CD4-positive, alpha-beta T cell treated with Interleukin-1 beta for 1 hour (primary cell): Measurements from ENCODE around the gene NELFA.

ENCODE experiments used
- DNase-seq, 2 donors: peaks; one replicate each; pipeline ENCODE4 v3.0.0-alpha.2; 2020 to 2022

NELFA gene

GRCh38 chr4:2008921-2009650, at the start of gene NELFA:
Gene NELFA (minus strand): TSS chr4:2008974. CDS start chr4:2008959, 15 bp downstream.
- DNase-seq: peak; percentile 95

GRCh38 chr4:2057382-2058065, 48.8 kb upstream of the NELFA start:
- no peak for DNase-seq

DNA sequence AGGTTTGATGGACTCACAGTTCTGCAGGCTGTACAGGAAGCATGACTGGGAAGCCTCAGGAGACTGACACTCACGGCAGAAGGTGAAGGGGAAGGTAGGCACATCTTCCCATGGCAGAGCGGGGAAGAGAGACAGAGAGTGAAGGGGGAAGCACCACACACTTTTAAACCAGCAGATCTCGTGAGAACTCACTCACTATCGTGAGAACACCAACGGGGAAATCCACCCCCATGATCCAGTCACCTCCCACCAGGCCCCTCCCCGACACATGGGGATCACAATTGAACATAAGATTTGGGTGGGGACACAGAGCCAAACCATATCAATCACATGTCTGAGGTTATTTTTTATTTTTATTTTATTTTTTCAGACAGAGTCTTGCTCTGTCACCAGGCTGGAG, 45.4 kb upstream of the NELFA start:
- no peak for DNase-seq

GRCh38 chr4:2051086-2051485, 42.3 kb upstream of the NELFA start:
- DNase-seq: no peak

DNA sequence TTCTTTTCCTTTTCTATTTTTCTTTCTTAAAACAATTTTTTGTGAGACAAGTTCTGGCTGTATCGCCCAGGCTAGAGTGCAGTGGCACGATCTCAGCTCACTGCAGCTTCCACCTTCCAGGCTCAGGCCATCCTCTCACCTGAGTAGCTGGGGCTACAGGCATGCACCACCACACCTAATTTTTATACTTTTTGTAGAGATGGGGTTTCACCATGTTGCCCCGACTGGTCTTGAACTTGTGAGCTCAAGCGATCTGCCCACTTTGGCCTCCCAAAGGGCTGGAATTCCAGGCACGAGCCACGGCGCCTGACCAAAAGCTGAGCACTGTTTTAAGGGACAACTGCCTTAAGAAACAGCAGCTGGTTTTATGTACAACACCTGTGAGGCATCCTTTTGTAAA, 41.0 kb upstream of the NELFA start:
- no peak for DNase-seq

- no peak for DNase-seq
Measured at GRCh38 chr4:2049381-2049780, 40.6 kb upstream of the NELFA start.

GRCh38 chr4:2048831-2049230, 40.1 kb upstream of the NELFA start:
- no peak for DNase-seq

DNA sequence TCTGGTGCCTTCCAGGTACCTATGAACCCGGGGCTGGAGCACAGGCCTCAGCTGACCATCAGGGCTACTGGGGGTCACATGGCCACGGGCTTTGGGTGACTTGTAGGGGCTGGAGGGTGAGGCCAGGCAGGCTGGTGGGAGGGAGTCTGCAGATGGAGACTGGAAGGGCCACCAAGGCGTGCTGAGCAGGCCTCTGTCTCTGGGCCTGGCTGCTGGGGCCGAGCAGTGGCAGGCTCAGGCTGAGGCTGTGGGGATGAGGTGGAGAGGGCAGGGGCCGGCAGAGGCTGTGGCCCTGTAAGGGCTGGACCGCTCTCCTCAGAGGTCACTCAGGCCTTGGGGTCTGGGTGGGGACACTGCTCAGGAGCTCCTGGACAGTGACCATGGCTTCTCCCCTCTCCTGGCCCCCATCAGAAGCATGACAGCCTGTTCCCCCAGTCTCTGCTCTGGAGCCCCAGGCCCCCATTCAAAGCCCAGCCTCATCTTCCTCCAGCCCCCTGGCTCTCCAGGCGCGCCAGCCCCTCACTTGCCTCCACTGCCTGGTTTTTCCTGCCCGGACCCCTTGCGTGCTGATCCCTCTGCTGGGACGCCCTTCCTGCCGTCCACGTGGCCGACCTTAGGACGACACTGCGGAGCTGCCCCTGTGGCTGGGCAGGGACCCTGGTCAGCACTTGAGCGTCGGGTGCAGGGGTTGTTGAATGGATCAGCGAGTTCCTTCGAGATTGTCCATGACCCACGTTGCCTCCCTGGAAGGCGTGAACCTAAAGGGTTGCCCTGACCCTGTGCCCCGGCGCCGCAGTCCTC, 39.2 kb upstream of the NELFA start:
- DNase-seq: no peak

- no peak for DNase-seq
Measured at GRCh38 chr4:2047031-2047660, 38.4 kb upstream of the NELFA start.

DNA sequence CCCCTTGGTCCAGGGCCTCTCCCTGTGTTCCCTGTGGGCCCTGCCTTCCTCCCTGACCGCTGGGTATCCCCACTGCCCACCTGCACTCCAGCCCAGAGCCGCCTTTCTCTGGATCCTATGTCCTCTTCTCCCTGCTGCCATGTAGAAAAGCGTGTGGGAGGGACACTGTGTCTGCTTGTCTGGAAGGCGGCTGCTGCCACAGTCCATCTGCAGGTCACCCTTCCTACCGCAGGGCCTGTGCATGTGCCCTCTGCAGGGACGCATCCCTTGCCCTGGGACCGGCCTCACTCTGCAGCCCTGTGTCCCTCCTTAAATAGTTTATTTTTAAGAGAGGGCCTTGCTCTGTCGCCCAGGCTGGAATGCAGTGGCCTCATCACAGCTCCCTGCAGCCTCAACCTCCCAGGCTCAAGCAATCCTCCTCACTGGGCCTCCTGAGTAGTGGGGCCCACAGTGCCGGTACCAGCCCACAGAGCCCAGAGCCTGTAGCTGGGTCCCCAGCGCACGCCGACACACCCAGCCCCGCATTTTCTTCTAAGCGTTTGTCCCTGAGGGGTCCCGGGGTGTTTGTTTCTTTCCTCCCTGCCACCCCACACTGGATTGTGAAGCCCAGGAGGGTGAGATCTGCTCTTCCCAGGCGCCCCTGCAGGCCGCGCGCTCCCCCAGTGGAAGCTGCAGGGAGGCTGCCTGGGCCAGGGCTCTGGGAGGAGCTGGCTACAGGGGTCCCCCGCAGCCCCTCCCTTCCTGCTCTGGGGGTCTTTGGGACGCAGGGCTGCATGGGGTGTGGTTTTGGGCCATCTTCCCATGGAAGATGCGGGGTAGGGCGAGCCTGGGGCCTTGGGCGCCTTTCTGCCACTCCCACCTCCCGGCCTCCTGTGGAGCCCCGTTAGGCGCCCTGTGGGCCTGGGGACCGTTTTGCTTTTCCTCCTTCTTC, 37.5 kb upstream of the NELFA start:
- DNase-seq: no peak

GRCh38 chr4:2045518-2045951, 36.8 kb upstream of the NELFA start:
- no peak for DNase-seq

DNA sequence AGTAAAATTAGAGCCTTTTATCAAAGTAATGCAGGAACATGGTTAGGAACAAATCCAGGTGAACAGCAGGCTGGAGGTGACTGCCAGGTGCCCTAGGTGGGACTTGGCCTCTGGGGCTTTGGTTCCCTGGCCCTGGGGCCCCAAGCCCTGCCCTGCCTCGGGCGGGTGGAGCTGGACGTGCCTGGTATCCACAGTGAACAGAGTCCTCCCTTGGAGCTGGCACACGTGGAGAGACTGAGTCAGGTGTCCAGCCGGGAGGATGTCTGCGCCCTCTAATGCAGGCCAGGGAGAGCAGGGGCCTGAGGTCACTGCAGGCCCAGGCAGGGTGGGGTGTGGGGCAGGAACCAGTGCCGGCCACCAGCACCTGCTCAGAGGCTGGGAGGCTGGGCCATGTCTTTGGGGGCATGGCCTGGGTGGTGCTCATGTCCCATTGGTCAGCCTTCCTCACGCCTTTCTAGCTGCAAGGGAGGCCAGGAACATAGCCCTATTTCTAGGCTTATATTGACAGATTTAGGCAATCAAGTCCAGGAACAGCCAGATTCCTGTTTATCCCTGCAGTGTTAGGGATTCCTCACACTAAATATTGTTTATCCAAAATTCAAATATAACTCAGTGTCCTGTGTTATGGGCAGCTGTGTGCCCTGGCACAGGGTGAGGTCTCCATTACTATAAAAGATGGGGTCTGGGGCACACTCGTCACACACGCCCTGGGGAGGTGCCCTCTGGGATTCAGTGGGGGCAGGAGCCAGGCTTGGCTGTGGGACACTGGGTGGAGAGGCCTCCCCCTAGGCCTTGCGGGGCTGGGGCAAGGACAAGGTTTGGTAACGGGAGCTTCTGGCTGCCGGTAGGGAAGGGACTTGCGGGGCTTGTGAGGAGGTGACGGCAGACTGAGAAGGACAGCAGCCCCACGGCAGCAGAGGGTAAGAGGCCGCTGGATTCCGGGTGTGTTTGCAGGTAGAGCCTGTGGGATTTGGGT, 36.1 kb upstream of the NELFA start:
- no peak for DNase-seq

DNA sequence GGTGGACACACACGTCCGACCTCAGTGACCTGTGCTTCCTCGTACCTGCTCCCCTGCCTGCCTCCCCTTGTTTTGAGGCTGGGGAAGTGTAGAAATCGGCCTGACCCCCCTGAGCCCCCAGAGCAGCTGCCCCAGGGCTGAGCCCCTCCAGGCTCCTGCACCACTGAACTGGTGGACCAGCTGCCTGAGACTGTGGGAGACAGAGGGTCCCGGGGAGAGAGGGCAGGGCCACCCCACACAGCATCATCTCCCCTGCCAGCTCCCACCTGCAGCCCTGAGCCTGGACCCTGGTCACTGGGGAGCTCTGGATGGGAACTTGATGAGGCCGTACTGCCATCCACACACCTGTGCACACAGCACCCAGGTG, 35.3 kb upstream of the NELFA start:
- no peak for DNase-seq

- no peak for DNase-seq
Measured at GRCh38 chr4:2043396-2044118, 34.8 kb upstream of the NELFA start.

- DNase-seq: no peak
Measured at GRCh38 chr4:2042947-2043395, 34.2 kb upstream of the NELFA start.

- peak; percentile 32 to 43 for DNase-seq
Measured at GRCh38 chr4:2042204-2042946, 33.6 kb upstream of the NELFA start.

DNA sequence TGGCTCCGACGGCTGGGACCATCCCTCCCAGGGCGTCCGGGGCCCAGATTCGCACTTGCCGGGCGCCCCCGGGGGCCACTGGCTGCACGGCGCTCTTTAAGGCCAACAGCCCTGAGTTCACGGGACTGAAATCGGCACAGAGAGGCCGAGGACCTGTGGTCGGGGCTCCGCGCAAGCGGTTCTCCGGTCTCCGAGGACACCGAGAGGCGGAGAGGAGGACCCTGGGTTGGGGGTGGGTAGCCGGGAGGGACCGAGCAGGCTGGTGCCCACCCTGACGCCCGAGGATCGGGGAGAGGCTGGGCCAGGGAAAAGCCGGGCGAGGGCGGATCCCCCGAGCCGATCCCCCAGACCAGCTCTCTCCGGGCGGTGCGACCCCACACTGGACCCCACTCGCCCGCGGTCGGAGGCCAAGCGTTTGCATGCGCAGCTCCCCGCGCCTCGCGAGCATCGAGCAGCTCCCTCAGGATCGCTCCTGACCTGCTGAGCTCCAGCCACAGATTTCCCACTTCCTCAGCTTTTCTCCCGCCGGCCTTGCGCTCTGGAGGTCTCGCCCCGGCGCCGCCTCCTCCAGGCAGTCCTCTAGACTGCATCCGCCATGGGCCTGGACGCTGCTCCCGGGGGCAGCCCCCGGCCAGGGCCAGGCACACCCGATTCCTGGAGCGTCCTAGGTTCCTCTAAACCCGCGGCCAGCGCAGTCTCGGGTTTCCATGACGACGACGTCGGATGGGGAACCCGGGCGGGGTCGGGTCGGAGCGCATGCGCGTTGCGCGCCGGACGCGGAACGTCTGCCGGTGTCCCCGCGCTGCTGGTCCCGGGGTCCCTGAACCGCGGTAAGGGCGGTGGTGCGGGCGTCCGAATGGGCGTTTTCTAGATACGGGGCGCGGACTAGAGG, 32.7 kb upstream of the NELFA start:
- DNase-seq: peak; percentile 87 to 90
